SIG-M5 (cell line): Measurements from ENCODE around the gene PCDHB11.
"Not testable (repeated sequence)": the region's sequence is repeated elsewhere in the genome, so short reads cannot be mapped to it uniquely, and the experiment has no call there.

Experiments used
- DNase-seq: peaks from one replicate; lab custom pipeline; 2025; lab: John Stamatoyannopoulos, UW

PCDHB11 gene

DNA sequence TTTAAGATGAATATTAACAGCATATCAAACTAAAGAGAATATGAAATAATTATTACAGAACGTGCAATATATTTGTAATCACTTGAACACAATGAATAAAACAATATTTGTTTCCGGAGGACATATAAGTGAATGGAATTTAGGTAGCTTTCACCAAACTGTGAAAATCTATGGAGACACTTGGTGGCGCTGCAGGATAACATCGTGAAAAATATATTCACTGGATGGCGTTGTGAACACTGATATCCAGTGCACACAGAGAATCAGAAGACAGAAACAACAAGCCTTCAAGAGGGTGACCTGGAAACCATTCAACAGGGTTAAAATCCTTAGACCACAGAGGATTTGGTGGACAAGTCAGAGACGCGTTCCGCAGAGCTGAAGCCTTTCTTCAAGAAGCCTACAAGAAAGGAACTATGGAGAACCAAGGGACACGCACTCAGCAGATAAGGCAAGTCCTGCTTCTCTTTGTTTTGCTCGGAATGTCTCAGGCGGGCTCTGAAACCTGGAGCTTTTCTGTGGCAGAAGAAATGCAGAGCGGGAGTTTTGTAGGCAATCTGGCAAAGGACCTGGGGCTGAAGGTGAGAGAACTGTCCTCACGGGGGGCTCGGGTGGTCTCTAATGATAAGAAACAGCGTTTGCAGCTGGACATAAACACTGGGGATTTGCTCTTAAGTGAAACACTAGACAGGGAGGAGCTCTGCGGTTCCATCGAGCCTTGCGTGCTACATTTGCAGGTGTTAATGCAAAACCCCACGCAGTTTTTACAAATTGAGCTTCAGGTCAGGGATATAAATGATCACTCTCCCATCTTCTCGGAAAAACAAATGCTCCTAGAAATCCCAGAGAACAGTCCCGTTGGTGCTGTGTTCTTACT, at the start of gene PCDHB11:
Gene PCDHB11 (plus strand): TSS at position 269 of the 877 bp plus-strand sequence. CDS start 148 bp downstream, at position 417.
- no peak for DNase-seq

GRCh38 chr5:141149812-141150211, 49.6 kb upstream of the PCDHB11 start, which contains the start of gene PCDHB6:
Gene PCDHB6 (plus strand): TSS chr5:141150057. CDS start chr5:141150258, 201 bp downstream.
- DNase-seq = no peak

DNA sequence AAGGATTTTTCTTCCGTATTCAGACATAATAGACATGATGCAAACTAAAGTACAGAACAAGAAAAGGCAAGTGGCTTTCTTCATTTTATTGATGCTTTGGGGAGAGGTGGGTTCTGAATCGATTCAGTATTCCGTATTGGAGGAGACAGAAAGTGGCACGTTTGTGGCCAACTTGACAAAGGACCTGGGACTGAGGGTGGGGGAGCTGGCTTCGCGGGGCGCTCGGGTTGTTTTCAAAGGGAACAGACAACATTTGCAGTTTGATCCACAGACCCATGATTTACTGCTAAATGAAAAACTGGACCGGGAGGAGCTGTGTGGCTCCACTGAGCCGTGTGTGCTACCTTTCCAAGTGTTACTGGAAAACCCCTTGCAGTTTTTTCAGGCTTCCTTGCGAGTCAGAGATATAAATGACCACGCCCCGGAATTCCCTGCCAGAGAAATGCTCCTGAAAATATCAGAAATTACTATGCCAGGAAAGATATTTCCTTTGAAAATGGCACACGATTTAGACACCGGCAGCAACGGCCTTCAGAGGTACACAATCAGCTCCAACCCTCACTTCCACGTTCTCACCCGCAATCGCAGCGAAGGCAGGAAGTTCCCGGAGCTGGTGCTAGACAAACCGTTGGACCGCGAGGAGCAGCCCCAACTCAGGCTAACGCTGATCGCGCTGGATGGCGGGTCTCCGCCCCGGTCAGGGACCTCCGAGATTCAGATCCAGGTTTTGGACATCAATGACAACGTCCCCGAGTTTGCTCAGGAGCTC, 49.0 kb upstream of the PCDHB11 start:
- DNase-seq = no peak

- no peak for DNase-seq
Measured at GRCh38 chr5:141150993-141151325, 48.5 kb upstream of the PCDHB11 start.

DNA sequence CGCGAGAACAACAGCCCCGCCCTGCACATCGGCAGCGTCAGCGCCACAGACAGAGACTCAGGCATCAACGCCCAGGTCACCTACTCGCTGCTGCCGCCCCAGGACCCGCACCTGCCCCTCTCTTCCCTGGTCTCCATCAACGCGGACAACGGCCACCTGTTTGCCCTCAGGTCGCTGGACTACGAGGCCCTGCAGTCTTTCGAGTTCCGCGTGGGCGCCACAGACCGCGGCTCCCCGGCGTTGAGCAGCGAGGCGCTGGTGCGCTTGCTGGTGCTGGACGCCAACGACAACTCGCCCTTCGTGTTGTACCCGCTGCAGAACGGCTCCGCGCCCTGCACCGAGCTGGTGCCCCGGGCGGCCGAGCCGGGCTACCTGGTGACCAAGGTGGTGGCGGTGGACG, 47.8 kb upstream of the PCDHB11 start:
- not testable (repeated sequence) for DNase-seq

DNA sequence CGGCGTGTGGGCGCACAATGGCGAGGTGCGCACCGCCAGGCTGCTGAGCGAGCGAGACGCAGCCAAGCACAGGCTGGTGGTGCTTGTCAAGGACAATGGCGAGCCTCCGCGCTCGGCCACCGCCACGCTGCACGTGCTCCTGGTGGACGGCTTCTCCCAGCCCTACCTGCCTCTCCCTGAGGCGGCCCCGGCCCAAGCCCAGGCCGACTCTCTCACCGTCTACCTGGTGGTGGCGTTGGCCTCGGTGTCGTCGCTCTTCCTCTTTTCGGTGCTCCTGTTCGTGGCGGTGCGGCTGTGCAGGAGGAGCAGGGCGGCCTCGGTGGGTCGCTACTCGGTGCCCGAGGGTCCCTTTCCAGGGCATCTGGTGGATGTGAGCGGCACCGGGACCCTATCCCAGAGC, 47.3 kb upstream of the PCDHB11 start:
- not testable (repeated sequence) for DNase-seq

- DNase-seq = no peak
Measured at GRCh38 chr5:141155540-141156374, 43.7 kb upstream of the PCDHB11 start.

GRCh38 chr5:141157356-141157755, 42.1 kb upstream of the PCDHB11 start:
- DNase-seq = not testable (repeated sequence)

DNA sequence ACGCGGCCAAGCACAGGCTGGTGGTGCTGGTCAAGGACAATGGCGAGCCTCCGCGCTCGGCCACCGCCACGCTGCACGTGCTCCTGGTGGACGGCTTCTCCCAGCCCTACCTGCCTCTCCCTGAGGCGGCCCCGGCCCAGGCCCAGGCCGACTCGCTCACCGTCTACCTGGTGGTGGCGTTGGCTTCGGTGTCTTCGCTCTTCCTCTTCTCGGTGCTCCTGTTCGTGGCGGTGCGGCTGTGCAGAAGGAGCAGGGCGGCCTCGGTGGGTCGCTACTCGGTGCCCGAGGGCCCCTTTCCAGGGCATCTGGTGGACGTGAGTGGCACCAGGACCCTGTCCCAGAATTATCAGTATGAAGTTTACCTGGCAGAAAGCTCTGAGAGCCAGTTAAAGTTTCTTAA, 41.5 kb upstream of the PCDHB11 start:
- DNase-seq = not testable (repeated sequence)

- no peak for DNase-seq
Measured at GRCh38 chr5:141172381-141173204, 26.8 kb upstream of the PCDHB11 start, which contains the start of gene PCDHB7. Gene PCDHB7 (plus strand): TSS chr5:141172644. CDS start chr5:141172836, 192 bp downstream.

DNA sequence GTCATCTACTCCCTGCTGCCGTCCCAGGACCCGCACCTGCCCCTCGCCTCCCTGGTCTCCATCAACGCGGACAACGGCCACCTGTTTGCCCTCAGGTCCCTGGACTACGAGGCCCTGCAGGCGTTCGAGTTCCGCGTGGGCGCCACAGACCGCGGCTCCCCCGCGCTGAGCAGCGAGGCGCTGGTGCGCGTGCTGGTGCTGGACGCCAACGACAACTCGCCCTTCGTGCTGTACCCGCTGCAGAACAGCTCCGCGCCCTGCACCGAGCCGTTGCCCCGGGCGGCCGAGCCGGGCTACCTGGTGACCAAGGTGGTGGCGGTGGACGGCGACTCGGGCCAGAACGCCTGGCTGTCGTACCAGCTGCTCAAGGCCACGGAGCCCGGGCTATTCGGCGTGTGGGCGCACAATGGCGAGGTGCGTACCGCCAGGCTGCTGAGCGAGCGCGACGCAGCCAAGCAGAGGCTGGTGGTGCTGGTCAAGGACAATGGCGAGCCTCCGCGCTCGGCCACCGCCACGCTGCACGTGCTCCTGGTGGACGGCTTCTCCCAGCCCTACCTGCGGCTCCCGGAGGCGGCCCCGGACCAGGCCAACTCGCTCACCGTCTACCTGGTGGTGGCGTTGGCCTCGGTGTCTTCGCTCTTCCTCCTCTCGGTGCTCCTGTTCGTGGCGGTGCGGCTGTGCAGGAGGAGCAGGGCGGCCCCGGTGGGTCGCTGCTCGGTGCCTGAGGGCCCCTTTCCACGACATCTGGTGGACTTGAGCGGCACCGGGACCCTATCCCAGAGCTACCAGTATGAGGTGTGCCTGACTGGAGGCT, 24.9 kb upstream of the PCDHB11 start:
- not testable (repeated sequence) for DNase-seq

GRCh38 chr5:141175933-141176332, 23.5 kb upstream of the PCDHB11 start:
- DNase-seq = no peak

DNA sequence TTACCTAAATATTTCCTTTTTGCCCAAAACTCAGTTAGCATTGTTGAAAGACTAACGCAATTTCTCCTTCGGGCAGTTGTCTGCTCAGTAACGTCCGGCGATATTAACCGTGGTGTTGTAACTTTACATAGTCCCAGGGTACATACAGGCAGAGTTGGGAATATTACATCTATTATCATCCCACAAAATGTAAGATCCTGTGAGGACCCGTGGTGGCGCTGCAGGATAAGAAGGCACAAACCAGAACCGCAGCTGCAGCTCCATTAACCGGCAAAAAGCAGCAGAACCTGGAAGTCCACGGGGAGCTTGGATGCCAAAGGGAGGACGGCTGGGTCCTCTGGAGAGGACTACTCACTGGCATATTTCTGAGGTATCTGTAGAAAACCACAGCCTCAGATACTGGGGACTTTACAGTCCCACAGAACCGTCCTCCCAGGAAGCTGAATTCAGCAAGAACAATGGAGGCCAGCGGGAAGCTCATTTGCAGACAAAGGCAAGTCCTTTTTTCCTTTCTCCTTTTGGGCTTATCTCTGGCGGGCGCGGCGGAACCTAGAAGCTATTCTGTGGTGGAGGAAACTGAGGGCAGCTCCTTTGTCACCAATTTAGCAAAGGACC, 21.7 kb upstream of the PCDHB11 start, which contains the start of gene PCDHB8:
Gene PCDHB8 (plus strand): TSS at position 214 of the 615 bp plus-strand sequence. CDS start 245 bp downstream, at position 459.
- DNase-seq = not testable (repeated sequence)

DNA sequence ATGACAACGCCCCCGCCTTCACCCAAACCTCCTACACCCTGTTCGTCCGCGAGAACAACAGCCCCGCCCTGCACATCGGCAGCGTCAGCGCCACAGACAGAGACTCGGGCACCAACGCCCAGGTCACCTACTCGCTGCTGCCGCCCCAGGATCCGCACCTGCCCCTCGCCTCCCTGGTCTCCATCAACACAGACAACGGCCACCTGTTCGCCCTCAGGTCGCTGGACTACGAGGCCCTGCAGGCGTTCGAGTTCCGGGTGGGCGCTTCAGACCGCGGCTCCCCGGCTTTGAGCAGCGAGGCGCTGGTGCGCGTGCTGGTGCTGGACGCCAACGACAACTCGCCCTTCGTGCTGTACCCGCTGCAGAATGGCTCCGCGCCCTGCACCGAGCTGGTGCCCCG, 20.1 kb upstream of the PCDHB11 start:
- DNase-seq = not testable (repeated sequence)

- DNase-seq = not testable (repeated sequence)
Measured at GRCh38 chr5:141179876-141180275, 19.6 kb upstream of the PCDHB11 start.

DNA sequence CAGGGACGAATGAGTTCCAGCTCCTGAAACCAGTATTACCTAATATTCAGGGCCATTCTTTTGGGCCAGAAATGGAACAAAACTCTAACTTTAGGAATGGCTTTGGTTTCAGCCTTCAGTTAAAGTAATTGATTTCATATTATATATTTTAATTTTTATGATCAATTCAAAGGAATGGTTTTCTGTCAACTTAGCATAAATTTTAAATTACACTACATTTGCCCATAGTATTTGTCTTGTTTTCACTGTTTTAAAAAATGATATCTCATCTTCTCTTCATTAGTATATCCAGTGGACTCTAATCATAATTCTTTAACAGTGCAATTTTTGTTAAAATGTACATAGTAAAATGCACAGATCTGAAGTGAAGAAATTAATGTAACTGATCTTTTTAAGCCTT, 19.1 kb upstream of the PCDHB11 start:
- no peak for DNase-seq

- no peak for DNase-seq
Measured at GRCh38 chr5:141182248-141182647, 17.2 kb upstream of the PCDHB11 start, which contains the start of gene PCDHB16. Gene PCDHB16 (plus strand): TSS chr5:141182387. CDS start chr5:141182560, 173 bp downstream.

GRCh38 chr5:141184117-141184855, 15.1 kb upstream of the PCDHB11 start:
- DNase-seq = not testable (repeated sequence)
